ENCODE data around the gene UBE2G2.

Gene UBE2G2

GRCh38 chr21:44742418-44743153 lies 59.0 kb downstream of the UBE2G2 start:
- DNase-seq: no peak

GRCh38 chr21:44741921-44742320 lies 59.7 kb downstream of the UBE2G2 start:
- DNase-seq: no peak

- no peak for DNase-seq
Observed at GRCh38 chr21:44740742-44741141, 60.9 kb downstream of the UBE2G2 start.

- no peak for DNase-seq
Observed at GRCh38 chr21:44739316-44739715, 62.3 kb downstream of the UBE2G2 start.

- no peak for DNase-seq
Observed at GRCh38 chr21:44738621-44739020, 63.0 kb downstream of the UBE2G2 start.

- no peak for DNase-seq
Observed at GRCh38 chr21:44737706-44738354, 63.8 kb downstream of the UBE2G2 start.

- no peak for DNase-seq
Observed at GRCh38 chr21:44736291-44737004, 65.2 kb downstream of the UBE2G2 start.

GRCh38 chr21:44735821-44736220 lies 65.8 kb downstream of the UBE2G2 start:
- DNase-seq: no peak

- no peak for DNase-seq
Observed at GRCh38 chr21:44734841-44735240, 66.8 kb downstream of the UBE2G2 start.

- no peak for DNase-seq
Observed at GRCh38 chr21:44734026-44734745, 67.4 kb downstream of the UBE2G2 start.

- no peak for DNase-seq
Observed at GRCh38 chr21:44732956-44733355, 68.7 kb downstream of the UBE2G2 start.

- DNase-seq: no peak
Observed at GRCh38 chr21:44732263-44732662, 69.4 kb downstream of the UBE2G2 start.

GRCh38 chr21:44730951-44731579 lies 70.6 kb downstream of the UBE2G2 start:
- DNase-seq: no peak

GRCh38 chr21:44730028-44730395 lies 71.6 kb downstream of the UBE2G2 start:
- DNase-seq: no peak

- DNase-seq: no peak
Observed at GRCh38 chr21:44729336-44730027, 72.1 kb downstream of the UBE2G2 start.

GRCh38 chr21:44728716-44729115 lies 72.9 kb downstream of the UBE2G2 start:
- no peak for DNase-seq

- no peak for DNase-seq
Observed at GRCh38 chr21:44727757-44728156, 73.9 kb downstream of the UBE2G2 start.

- no peak for DNase-seq
Observed at GRCh38 chr21:44727321-44727720, 74.3 kb downstream of the UBE2G2 start.

GRCh38 chr21:44726826-44727225 lies 74.8 kb downstream of the UBE2G2 start:
- no peak for DNase-seq

GRCh38 chr21:44724926-44725325 lies 76.7 kb downstream of the UBE2G2 start:
- no peak for DNase-seq

GRCh38 chr21:44724196-44724595 lies 77.4 kb downstream of the UBE2G2 start:
- DNase-seq: no peak

Data from 8988T (cell line).